Panc1 (cell line): ENCODE data around the gene PMS2.

Experiments
- REST ChIP-seq, 2 experiments: IDR thresholded peaks; 2 replicates each; pipeline ENCODE4 v1.6.1; 2011 to 2012; ENCODE audit warnings: low read depth in 2 of 2, control low read depth in 1 of 2, low read length in 1 of 2, mild to moderate bottlenecking in 1 of 2, moderate library complexity in 1 of 2; ENCODE audit not compliant: insufficient read depth in 1 of 2
- SIN3A ChIP-seq: IDR thresholded peaks from 2 replicates; pipeline ENCODE4 v1.6.1; 2012; ENCODE audit warnings: low read depth, mild to moderate bottlenecking, low read length, moderate library complexity, borderline replicate concordance; ENCODE audit not compliant: insufficient read depth
- TCF7L2 ChIP-seq: IDR thresholded peaks from 2 replicates; pipeline ENCODE4 v1.6.1; 2011; ENCODE audit warnings: mild to moderate bottlenecking, low read depth, low read length, inconsistent platforms
- TF ChIP-seq, protein P1 (sequence below): fragments of 450-650 bp; IDR thresholded peaks from 2 replicates; pipeline ENCODE4 v1.5.1; 2017; ENCODE audit warnings: mild to moderate bottlenecking

- TF ChIP-seq, protein P1, sequence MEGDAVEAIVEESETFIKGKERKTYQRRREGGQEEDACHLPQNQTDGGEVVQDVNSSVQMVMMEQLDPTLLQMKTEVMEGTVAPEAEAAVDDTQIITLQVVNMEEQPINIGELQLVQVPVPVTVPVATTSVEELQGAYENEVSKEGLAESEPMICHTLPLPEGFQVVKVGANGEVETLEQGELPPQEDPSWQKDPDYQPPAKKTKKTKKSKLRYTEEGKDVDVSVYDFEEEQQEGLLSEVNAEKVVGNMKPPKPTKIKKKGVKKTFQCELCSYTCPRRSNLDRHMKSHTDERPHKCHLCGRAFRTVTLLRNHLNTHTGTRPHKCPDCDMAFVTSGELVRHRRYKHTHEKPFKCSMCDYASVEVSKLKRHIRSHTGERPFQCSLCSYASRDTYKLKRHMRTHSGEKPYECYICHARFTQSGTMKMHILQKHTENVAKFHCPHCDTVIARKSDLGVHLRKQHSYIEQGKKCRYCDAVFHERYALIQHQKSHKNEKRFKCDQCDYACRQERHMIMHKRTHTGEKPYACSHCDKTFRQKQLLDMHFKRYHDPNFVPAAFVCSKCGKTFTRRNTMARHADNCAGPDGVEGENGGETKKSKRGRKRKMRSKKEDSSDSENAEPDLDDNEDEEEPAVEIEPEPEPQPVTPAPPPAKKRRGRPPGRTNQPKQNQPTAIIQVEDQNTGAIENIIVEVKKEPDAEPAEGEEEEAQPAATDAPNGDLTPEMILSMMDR = no peak
- TF ChIP-seq REST (IDR thresholded peaks at IDR 0.05; ENCODE audit: insufficient read depth in 1 of 2, low read depth in 2 of 2, low read length in 1 of 2) = no peak
- no peak for TF ChIP-seq TCF7L2
- TF ChIP-seq SIN3A = no peak
Observed at GRCh38 chr7:6032167-6032566, 23.3 kb upstream of the PMS2 start.
